Stimulated activated CD8-positive, alpha-beta memory T cell treated with anti-CD3 and anti-CD28 coated beads, Interleukin-12 subunit alpha, Interleukin-12 subunit beta, amount 100 ng/mL, for 1 hour (primary cell): ENCODE data around the gene DGKZ.
A peak's percentile ranks its signal among the peaks of the same experiment; 100 is the strongest.

Source experiments
- DNase-seq: peaks from one replicate; pipeline ENCODE4 v3.0.0-alpha.2; 2020; ENCODE audit warnings: low read depth

DGKZ gene

GRCh38 chr11:46381819-46382645, 34.8 kb downstream of the DGKZ start:
- DNase-seq = no peak

GRCh38 chr11:46382646-46383403, 35.6 kb downstream of the DGKZ start:
- no peak for DNase-seq

GRCh38 chr11:46383404-46383758, 36.1 kb downstream of the DGKZ start:
- DNase-seq = no peak

- no peak for DNase-seq
Measured at GRCh38 chr11:46383974-46384701, 36.9 kb downstream of the DGKZ start.

- no peak for DNase-seq
Measured at GRCh38 chr11:46385169-46386004, 38.1 kb downstream of the DGKZ start.

GRCh38 chr11:46386005-46386578, 38.8 kb downstream of the DGKZ start:
- no peak for DNase-seq

GRCh38 chr11:46386674-46387073, 39.4 kb downstream of the DGKZ start:
- no peak for DNase-seq

- DNase-seq = no peak
Measured at GRCh38 chr11:46387456-46387855, 40.2 kb downstream of the DGKZ start.

- no peak for DNase-seq
Measured at GRCh38 chr11:46387919-46388618, 40.8 kb downstream of the DGKZ start.

- DNase-seq = no peak
Measured at GRCh38 chr11:46388619-46389449, 41.6 kb downstream of the DGKZ start.

- no peak for DNase-seq
Measured at GRCh38 chr11:46389450-46390330, 42.4 kb downstream of the DGKZ start.

- no peak for DNase-seq
Measured at GRCh38 chr11:46390331-46391171, 43.3 kb downstream of the DGKZ start.

GRCh38 chr11:46391186-46391577, 43.9 kb downstream of the DGKZ start:
- no peak for DNase-seq

- no peak for DNase-seq
Measured at GRCh38 chr11:46391578-46392420, 44.5 kb downstream of the DGKZ start, which contains the start of gene CHRM4. Gene CHRM4, minus strand, starts transcription at chr11:46391776. Its CDS starts 5,219 bp downstream, at chr11:46386557.

GRCh38 chr11:46392421-46393230, 45.4 kb downstream of the DGKZ start:
- DNase-seq = peak; percentile 43

GRCh38 chr11:46393231-46393616, 46.0 kb downstream of the DGKZ start:
- DNase-seq = no peak
